ENCODE results near the gene MUC2.

The MUC2 gene

DNA sequence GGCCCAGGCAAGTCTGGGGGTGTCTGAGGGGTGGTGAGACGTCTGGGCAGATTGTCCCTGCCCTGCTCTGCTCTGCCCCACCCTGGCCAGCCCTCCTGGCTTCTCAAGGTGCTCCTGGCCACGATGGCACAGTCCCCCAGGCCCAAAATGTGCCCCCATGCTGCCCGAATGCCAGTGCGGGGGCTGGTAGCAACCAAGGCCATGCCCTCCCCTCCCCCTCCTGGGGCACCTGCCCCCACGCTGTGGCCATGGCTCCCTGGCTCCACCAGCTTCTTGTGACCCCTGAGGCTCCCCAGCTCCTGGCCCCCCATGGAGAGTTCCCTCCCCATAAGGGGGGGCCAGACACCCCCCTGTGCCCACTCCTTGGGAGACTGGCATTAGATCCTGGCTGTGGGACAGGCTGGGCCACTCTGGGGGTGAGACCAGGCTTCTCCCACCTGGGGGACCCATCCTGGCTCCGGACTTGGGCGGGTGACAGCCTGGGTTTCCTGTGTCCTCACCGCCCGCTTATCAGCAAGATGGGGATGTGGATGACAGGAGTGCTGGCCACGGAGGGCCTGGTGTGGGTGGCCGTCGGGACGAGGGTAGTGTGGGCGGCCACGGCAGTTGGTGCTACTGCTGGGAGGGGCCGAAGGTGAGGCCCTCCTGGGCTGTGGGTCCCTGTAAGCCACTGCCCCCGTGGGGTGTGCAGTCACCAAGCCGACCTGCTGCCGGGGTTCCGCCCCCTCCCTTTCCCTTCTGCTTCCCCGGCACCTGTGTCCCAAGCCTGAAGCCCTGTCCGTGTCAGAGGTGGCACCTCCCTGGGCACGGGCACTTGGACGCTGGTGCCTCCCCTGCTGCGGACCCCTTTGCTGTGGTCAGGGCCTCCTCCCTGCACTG, 22.3 kb upstream of the MUC2 start:
- no peak for FAIRE-seq

DNA sequence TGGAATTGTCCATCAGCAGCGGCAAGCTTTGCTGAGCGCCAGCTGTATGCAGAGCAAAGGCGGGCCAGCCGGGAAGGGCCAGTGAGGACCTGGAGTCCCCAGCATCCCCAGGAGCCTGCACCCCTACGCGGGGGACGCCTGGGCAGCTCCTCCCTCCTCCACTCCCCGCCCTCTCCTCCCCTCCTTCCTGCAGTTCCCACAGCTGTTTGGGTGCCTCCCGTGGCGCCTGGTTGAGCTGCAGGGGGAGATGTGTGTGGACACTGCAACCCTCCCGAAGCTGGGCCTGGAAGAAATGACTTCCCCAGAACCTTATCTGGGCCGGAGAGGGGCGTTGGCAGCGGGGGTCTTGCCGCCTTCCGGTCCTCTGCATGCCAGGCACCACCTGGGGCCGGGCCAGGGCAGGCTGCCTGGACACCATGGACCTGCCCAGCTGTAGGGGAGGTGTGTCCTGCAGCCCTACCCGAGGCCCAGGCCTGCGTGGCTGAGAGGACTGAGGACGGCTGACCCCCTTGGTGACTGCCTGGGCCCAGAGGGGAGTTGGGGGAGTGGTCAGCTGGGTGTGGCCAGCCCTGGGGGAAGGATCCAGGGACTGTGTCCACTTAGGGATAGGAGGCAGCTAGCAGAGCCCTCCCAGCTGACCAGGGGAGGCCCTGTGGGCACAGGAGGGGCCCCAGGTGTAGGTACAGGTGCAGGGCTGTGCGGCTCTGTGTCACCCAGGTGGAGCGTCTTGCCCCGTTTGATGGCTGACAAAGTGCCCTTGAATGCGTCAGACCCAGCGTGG, 21.4 kb upstream of the MUC2 start:
- no peak for FAIRE-seq

GRCh38 chr11:1054143-1055108, 20.2 kb upstream of the MUC2 start:
- FAIRE-seq, result no peak

DNA sequence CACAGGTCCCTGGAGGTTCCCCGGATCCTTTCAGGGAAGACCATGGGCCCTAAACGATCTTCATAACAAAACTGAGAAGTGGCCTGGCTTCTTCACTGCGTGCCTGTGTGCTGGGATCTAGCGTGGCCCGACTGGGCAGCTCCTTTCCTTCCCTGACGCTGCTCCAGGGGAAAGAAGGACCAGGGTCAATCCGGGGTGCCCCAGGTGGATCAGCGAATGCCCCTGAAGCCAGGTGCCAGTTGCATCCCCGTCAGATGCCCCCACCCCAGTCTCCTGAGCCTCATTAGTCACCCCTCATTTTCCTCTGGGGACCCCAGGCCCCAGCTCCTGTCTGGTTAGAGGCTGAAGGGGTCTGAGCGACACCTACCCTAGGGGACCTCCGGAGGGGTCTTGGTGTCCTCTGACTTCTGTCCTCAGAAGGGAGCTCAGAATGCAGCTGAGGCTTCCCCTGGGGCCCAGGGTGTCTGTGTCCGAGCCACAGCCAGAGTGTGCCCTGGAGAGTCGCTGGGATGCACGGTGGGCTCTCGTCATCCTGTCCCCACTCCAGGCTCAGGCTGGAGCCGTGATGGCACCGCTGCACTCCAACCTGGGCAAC, 19.5 kb upstream of the MUC2 start:
- FAIRE-seq, result no peak

DNA sequence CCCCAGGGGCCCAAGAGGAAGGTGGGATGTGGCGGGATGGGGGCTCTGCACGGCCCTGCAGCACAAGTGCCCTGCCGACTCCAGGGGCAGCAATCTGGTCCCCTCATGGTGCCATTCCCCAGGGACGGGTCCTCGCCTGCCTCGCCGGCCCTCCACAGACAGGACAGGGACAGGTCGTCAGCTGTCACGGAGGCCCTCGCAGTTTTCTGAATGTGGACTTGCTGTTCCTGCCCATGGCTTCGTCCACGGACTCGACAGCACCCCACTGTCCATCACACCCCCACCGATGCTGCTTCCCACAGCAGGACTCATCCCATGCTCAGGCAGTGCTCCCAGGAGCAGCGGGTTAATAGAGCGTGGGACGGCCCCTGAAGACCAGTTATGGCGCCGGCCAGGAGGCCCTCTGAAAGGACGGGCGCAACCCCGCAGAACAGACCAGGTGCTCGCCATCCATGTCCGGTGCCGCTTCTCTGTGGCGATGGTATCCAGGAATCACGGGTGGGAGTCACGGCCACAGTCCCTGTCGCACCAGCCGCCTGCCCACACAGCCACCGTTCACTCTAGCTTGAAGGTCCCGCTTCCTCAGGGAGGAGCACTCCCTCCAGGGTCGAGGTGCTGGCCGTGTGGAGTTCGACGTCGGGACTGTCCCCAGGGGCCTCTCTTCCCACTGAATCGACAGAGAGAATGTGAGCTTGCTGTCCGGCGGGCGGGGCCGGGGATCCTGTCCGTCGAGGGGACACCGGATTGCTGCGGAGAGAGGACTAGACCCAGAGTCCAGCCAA, 18.5 kb upstream of the MUC2 start:
- no peak for FAIRE-seq

DNA sequence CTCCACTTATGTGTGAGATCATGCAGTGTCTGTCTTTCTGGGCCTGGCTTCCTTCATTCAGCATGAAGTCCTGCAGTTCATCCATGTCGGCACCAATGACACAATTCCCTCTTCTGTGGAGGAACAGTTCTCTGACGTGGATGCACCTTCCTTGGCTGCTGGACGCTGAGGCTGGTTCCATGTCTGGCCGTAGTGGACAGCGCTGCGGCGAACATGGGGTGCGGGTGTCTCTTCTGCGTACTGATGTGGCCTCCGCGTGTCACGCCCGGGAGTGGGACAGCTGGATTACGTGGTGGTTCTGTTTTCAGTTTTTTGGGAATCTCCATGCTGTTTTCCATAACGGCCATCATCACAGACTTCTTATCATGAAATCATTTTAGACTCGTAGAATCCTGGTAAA, 16.9 kb upstream of the MUC2 start:
- no peak for FAIRE-seq

DNA sequence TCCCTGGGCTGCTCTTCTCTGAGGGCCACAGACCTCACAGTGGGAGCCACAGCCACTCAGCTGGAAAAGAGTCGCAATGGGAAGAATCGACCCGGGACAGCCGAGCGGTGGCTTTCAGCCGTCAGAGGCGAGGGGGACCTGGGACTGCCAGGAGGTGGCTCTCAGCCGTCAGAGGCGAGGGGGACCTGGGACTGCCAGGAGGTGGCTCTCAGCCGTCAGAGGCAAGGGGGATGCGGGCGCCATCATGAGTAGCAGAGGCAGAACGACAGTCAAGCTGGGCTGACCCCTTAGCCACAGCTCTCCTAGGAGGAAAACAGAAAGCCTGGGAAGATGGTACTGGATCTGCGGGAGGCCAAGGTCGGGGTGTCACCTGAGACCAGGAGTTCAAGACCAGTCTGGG, 14.9 kb upstream of the MUC2 start:
- no peak for FAIRE-seq

GRCh38 chr11:1060410-1060809, 14.3 kb upstream of the MUC2 start:
- no peak for FAIRE-seq

DNA sequence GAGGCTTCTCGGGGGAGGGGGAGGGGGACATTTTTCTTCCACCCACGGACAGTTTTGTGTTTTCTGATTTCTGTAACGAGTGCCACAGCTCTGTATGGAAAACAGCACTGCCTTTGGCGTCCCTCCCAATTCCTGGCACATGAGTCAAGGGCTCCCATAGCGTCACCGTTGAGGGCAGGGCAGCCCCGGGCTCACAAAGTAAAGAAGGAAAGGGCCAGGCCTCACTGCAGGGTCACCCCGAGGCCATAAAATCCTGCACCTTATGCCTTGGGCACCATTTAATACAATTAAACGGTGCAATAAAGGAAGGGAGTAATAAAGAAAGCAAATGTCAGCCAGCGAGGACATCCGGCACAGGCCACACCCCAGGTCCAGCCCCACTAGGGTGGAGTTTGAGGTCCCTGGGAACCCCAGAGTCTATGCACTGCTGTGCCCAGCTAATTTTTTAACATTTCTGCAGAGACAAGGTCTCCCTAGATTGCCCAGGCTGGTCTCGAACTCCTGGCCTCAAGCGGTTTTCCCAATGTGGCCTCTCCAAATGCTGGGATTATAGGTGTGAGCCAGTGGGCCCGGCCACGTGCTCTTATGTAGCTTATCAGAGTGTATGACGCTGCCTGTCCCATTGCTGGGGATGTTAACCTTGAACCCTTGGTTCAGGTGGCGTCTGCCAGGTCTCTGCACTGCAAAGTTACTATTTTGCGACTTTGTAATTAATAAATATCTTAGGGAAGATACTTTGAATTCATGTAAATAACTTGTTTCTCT, 13.6 kb upstream of the MUC2 start:
- no peak for FAIRE-seq

DNA sequence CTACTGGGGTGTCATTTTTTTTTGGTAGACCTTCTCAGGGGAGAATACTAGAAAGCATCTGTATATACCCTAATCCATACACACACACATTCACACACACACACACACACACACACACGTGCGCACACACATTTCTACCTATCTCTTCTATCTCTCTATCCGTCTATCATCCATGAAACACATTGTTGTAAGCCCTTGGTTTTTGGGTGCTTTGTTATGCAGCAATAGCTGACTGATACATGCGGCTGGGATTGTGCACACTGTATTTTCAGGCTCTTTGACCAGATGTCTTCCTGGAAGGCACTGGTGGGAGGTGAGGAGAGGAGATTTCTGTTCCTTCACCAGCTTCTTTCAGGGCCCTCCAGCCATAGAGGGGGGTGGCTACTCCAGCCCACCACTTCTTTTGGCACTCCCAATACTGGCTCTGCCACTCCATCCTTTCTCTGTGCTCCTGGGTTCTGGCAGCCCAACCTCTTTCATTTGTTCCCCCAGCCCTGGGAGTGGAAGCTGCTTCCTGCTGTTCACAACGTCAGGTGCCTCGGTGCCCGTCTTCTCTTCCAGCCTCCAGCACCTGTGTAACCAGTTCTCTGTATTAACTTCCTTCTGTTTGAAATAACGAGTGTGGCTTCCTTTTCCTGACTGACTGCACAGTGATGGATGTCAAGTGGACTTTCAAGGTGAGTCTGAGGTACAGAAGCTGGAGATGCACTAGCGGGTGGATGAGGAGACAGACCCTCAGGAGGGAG, 12.4 kb upstream of the MUC2 start:
- no peak for FAIRE-seq

GRCh38 chr11:1064167-1064566, 10.5 kb upstream of the MUC2 start:
- no peak for FAIRE-seq

DNA sequence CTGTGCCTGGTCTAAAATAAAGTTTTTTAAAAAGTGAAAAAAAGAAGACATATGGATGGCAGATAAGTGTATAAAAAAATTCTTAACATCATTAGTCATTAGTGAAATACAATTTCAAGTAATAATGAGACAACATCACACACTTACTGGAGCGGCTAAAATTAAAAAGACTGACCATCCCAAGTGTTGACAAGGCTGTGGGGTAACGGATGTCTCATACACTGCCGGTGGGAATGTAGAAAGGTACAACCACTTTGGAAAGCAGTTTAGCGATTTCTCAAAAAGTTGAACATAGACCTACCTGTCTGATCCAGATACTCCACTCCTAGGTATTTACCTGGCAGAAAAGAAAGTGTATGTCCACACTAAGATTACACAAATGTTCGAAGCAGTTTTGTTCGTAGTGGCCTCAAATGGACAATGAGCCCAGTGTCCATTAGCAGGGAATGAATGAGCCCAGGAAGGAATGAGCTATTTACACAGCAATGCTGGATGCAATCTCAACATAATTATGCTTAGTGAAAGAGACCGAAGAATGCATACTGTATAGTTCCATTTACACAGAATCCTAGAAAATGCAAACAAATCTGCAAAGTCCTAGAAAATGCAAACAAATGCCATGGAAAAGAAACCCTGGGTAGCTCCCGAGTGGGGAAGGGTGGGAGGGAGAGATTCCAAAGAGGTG, 6.7 kb upstream of the MUC2 start:
- FAIRE-seq, result no peak

- FAIRE-seq, result no peak
Measured at GRCh38 chr11:1069740-1070139, 4.9 kb upstream of the MUC2 start.

GRCh38 chr11:1070594-1071462, 3.8 kb upstream of the MUC2 start:
- no peak for FAIRE-seq

DNA sequence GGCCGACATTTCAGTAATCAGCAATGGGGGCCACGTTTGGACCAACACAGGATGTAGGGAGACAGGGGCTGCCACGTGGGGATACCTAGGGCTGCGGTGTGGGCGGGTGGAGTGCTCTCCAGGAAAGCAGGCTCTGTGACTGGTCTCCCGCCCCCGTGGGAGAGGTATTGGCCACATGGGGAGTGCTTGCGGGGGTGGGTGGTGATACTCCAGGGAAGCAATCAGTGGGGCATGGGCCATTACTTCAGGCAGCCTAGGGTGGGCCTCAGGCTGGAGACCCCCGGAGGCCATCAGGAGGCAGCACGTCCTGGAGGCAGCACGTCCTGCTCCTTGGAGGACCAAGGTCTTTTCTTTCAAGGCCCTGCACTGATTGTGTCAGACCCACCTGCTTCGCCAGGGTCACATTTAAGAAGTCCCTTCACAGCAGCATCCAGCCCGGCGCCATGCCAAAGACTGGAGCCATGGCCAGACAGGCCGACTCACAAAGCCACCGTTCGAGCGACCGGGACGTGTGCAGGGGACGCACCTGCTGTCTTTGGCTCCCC, 3.0 kb upstream of the MUC2 start:
- FAIRE-seq, result no peak

- no peak for FAIRE-seq
Measured at GRCh38 chr11:1072116-1072820, 2.4 kb upstream of the MUC2 start.

DNA sequence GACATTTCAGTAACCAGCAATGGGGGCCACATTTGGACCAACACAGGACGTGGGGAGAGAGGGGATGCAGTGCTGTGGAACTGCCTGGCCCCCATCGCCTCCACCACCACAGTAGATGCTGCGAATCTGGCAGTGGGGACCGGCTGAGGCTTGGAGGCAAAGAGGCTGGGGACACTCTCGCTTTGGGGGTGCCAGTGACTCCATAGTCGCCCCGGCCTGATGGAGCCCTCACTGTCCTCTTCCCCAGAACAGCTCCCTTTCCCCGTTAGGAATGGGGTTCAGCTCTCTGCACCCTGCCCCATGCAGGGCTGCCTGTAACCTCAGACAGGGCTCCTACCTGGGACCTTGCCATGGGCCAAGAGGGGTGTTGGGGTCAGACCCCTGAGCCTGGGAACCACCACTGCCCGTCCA, 1.8 kb upstream of the MUC2 start:
- FAIRE-seq, result no peak
